NCI-H82 (cell line): ENCODE data around the gene TMSB10.

Experiments used
- DNase-seq: peaks from one replicate; lab custom pipeline; 2025; lab: John Stamatoyannopoulos, UW

The TMSB10 gene

GRCh38 chr2:84880645-84881521, 24.6 kb upstream of the TMSB10 start, which contains the start of gene TRABD2A:
Gene TRABD2A (minus strand): TSS chr2:84881084. CDS start chr2:84881039, 45 bp downstream.
- peak; percentile 19 for DNase-seq

- DNase-seq: peak; percentile 74
These were observed 23.7 kb upstream of the TMSB10 start for GRCh38 chr2:84881581-84882413.

GRCh38 chr2:84882414-84882738, 23.1 kb upstream of the TMSB10 start:
- DNase-seq: no peak

GRCh38 chr2:84882775-84883550, 22.5 kb upstream of the TMSB10 start:
- no peak for DNase-seq

GRCh38 chr2:84884449-84884848, 21.0 kb upstream of the TMSB10 start:
- no peak for DNase-seq

GRCh38 chr2:84885111-84885510, 20.3 kb upstream of the TMSB10 start:
- DNase-seq: no peak

- DNase-seq: no peak
These were observed 18.7 kb upstream of the TMSB10 start for GRCh38 chr2:84886791-84887190.

- DNase-seq: no peak
These were observed 16.8 kb upstream of the TMSB10 start for GRCh38 chr2:84888401-84889276.

GRCh38 chr2:84889332-84889731, 16.1 kb upstream of the TMSB10 start:
- no peak for DNase-seq

GRCh38 chr2:84891355-84892010, 14.0 kb upstream of the TMSB10 start:
- DNase-seq: no peak

- no peak for DNase-seq
These were observed 11.3 kb upstream of the TMSB10 start for GRCh38 chr2:84894131-84894586.

GRCh38 chr2:84894758-84895520, 10.5 kb upstream of the TMSB10 start:
- DNase-seq: peak; percentile 60

- DNase-seq: no peak
These were observed 8.9 kb upstream of the TMSB10 start for GRCh38 chr2:84896567-84896966.

GRCh38 chr2:84897773-84898172, 7.7 kb upstream of the TMSB10 start:
- DNase-seq: no peak

- DNase-seq: no peak
These were observed 5.9 kb upstream of the TMSB10 start for GRCh38 chr2:84899304-84900204.

- DNase-seq: no peak
These were observed 4.5 kb upstream of the TMSB10 start for GRCh38 chr2:84900971-84901370.

- no peak for DNase-seq
These were observed 3.8 kb upstream of the TMSB10 start for GRCh38 chr2:84901593-84902120.

- no peak for DNase-seq
These were observed 2.9 kb upstream of the TMSB10 start for GRCh38 chr2:84902526-84902925.

- no peak for DNase-seq
These were observed 1.3 kb upstream of the TMSB10 start for GRCh38 chr2:84904151-84904550.
